GM23248 (cell line): ENCODE results near the gene SLC22A1. TPM values are rescaled to one million over a fixed set of nuclear protein-coding genes. Genes with fewer than 3 reads are reported as not detected.

Experiments
- DNase-seq: peaks from one replicate; pipeline ENCODE4 v3.0.0-alpha.2; 2015
- H2AFZ ChIP-seq: fragments of 200-600 bp; sonication (generic); 2 replicates; pipeline ENCODE4 v1.6.1; 2016; ENCODE audit warnings: antibody characterized with exemption
- H3F3A ChIP-seq: fragments of 200-600 bp; sonication (generic); 2 replicates; pipeline ENCODE4 v1.6.1; 2016; ENCODE audit warnings: mild to moderate bottlenecking, antibody characterized with exemption, mixed run types; ENCODE audit not compliant: insufficient read depth
- H3K27ac ChIP-seq: fragments of 200-600 bp; sonication (generic); 2 replicates; pipeline ENCODE4 v1.5.1; 2016; ENCODE audit warnings: mild to moderate bottlenecking
- H3K27me3 ChIP-seq: fragments of 200-600 bp; sonication (generic); replicated peaks from 2 replicates; pipeline ENCODE4 v1.6.1; 2016; ENCODE audit warnings: mild to moderate bottlenecking; ENCODE audit not compliant: insufficient read depth
- H3K36me3 ChIP-seq: fragments of 200-600 bp; sonication (generic); 2 replicates; pipeline ENCODE4 v1.6.1; 2016; ENCODE audit warnings: low read depth, mild to moderate bottlenecking
- H3K4me1 ChIP-seq: fragments of 200-600 bp; sonication (generic); 2 replicates; pipeline ENCODE4 v1.6.1; 2016; ENCODE audit warnings: mild to moderate bottlenecking; ENCODE audit not compliant: insufficient read depth
- H3K4me2 ChIP-seq: fragments of 200-600 bp; sonication (generic); one replicate; pipeline ENCODE4 v1.6.1; 2016; ENCODE audit warnings: mild to moderate bottlenecking; ENCODE audit not compliant: unreplicated experiment
- H3K4me3 ChIP-seq: fragments of 200-600 bp; sonication (generic); 2 replicates; pipeline ENCODE4 v1.5.1; 2016; ENCODE audit warnings: mild to moderate bottlenecking
- H3K79me2 ChIP-seq: fragments of 200-600 bp; sonication (generic); 2 replicates; pipeline ENCODE4 v1.6.1; 2016; ENCODE audit warnings: mild to moderate bottlenecking; ENCODE audit not compliant: insufficient read depth
- H3K9ac ChIP-seq: fragments of 200-600 bp; sonication (generic); 2 replicates; pipeline ENCODE4 v1.6.1; 2016; ENCODE audit warnings: mild to moderate bottlenecking
- H3K9me2 ChIP-seq: fragments of 200-600 bp; sonication (generic); 2 replicates; pipeline ENCODE4 v1.6.1; 2016; ENCODE audit warnings: mixed run types, mild to moderate bottlenecking, moderate library complexity; ENCODE audit not compliant: insufficient read depth
- H3K9me3 ChIP-seq: fragments of 200-600 bp; sonication (generic); one replicate; pipeline ENCODE4 v1.6.1; 2017; ENCODE audit warnings: low read depth
- H4K20me1 ChIP-seq: fragments of 200-600 bp; sonication (generic); 2 replicates; pipeline ENCODE4 v1.6.0; 2016; ENCODE audit not compliant: insufficient read depth
- EZH2 ChIP-seq: fragments of 200-600 bp; sonication (generic); IDR thresholded peaks from 2 replicates; pipeline ENCODE4 v1.6.1; 2018; ENCODE audit warnings: antibody characterized with exemption, mild to moderate bottlenecking; ENCODE audit not compliant: insufficient read depth, poor library complexity, severe bottlenecking
- EZH2phosphoT487 ChIP-seq: fragments of 200-600 bp; sonication (generic); IDR thresholded peaks from 2 replicates; pipeline ENCODE4 v1.6.1; 2018; ENCODE audit warnings: antibody characterized with exemption, moderate library complexity, mild to moderate bottlenecking, low read depth; ENCODE audit not compliant: insufficient read depth
- WGBS, 2 experiments: methylation state at CpG; one replicate each; pipeline ENCODE4 v1.1.6; 2015 to 2017; ENCODE audit warnings: low lambda C conversion rate in 2 of 2, low coverage in 1 of 2; ENCODE audit errors: missing lambda C conversion rate in 2 of 2; 5-methylcytosine and 5-hydroxymethylcytosine counted together
- in situ Hi-C: fragments of 300-500 bp; cut with MboI; formaldehyde crosslinking; loops from 2 replicates; pipeline ENCODE4 v1.15.0; 2020
- polyA plus RNA-seq: library from polyadenylated mRNA; unstranded; fragments of >200 nt; fragmentation: Nextera tagmentation; extraction: Ambion mirVana; gene quantifications from 2 replicates; pipeline ENCODE4 v1.2.1, GENCODE V29; 2016
- total RNA-seq: library from RNA; depleted of rRNA; stranded (reverse); fragments of >200 nt; shearing (Covaris generic); gene quantifications from 2 replicates; pipeline ENCODE4 v1.2.3, GENCODE V29; 2014

The SLC22A1 gene
- total and polyA plus RNA-seq, 2 experiments from 2014 or later = not detected

GRCh38 chr6:160102956-160103824 is 18.4 kb upstream of the SLC22A1 start:
- peaks cover 9% of the 10 kb centered on the region; the same call in 1 of the 2 replicates for H3K36me3 ChIP-seq
- WGBS, 2 experiments = 85 to 89% methylated on average over 14 of the region's 14 CpGs
- no peaks in the 10 kb centered on the region for H3K9me2 ChIP-seq
- in situ Hi-C loops = loop anchor here (10.0 kb wide), 1 partner anchor 352 kb away; no protein-coding TSS in a partner anchor
- no peak overlapping the region for H3K9ac ChIP-seq
- no peaks in the 10 kb centered on the region for H4K20me1 ChIP-seq
- no peak overlapping the region for H3K4me3 ChIP-seq
- H3K4me1 ChIP-seq = no peaks in the 10 kb centered on the region
- no peaks in the 10 kb centered on the region for H3K27me3 ChIP-seq
- H3F3A ChIP-seq = no peaks in the 10 kb centered on the region
- peak; percentile 66 for DNase-seq
- H2AFZ ChIP-seq = no peak overlapping the region
- H3K27ac ChIP-seq = no peak overlapping the region
- no peaks in the 10 kb centered on the region for H3K9me3 ChIP-seq
- no peaks in the 10 kb centered on the region for H3K79me2 ChIP-seq
- TF ChIP-seq EZH2phosphoT487 (no peak), EZH2 (no peak)
- H3K4me2 ChIP-seq = no peak overlapping the region

- H3K27me3 ChIP-seq = no peaks in the 10 kb centered on the region
- H3K9me3 ChIP-seq = no peaks in the 10 kb centered on the region
- 75 to 80% methylated on average over 7 of the region's 7 CpGs for WGBS, 2 experiments
- H3K4me1 ChIP-seq = no peaks in the 10 kb centered on the region
- no peak overlapping the region for H2AFZ ChIP-seq
- H3K36me3 ChIP-seq = peaks cover 9% of the 10 kb centered on the region; the same call in 1 of the 2 replicates
- no peaks in the 10 kb centered on the region for H3K9me2 ChIP-seq
- no peaks in the 10 kb centered on the region for H4K20me1 ChIP-seq
- H3F3A ChIP-seq = no peaks in the 10 kb centered on the region
- no peak overlapping the region for H3K4me2 ChIP-seq
- H3K27ac ChIP-seq = no peak overlapping the region
- no peak overlapping the region for H3K9ac ChIP-seq
- H3K4me3 ChIP-seq = no peak overlapping the region
- H3K79me2 ChIP-seq = no peaks in the 10 kb centered on the region
- no peak for TF ChIP-seq EZH2
- TF ChIP-seq EZH2phosphoT487 = no peak
- DNase-seq = no peak
- in situ Hi-C loops = loop anchor here (10.0 kb wide), 1 partner anchor 351 kb away; no protein-coding TSS in a partner anchor
Measured at GRCh38 chr6:160103825-160104100, 17.9 kb upstream of the SLC22A1 start.

GRCh38 chr6:160104821-160105517 is 16.6 kb upstream of the SLC22A1 start:
- peaks cover 6% of the 10 kb centered on the region; the same call in 1 of the 2 replicates for H3K36me3 ChIP-seq
- H3K4me2 ChIP-seq = no peak overlapping the region
- no peak for DNase-seq
- WGBS, 2 experiments = 92 to 96% methylated on average over 20 of the region's 20 CpGs
- no peak overlapping the region for H3K9ac ChIP-seq
- H3K79me2 ChIP-seq = no peaks in the 10 kb centered on the region
- H2AFZ ChIP-seq = no peak overlapping the region
- H3F3A ChIP-seq = no peaks in the 10 kb centered on the region
- in situ Hi-C loops = loop anchor here (10.0 kb wide), 1 partner anchor 350 kb away; no protein-coding TSS in a partner anchor
- no peaks in the 10 kb centered on the region for H3K9me2 ChIP-seq
- H4K20me1 ChIP-seq = no peaks in the 10 kb centered on the region
- no peaks in the 10 kb centered on the region for H3K27me3 ChIP-seq
- no peaks in the 10 kb centered on the region for H3K9me3 ChIP-seq
- H3K4me1 ChIP-seq = no peaks in the 10 kb centered on the region
- no peak overlapping the region for H3K4me3 ChIP-seq
- H3K27ac ChIP-seq = no peak overlapping the region
- TF ChIP-seq EZH2phosphoT487 (no peak), EZH2 (no peak)

- in situ Hi-C loops = loop anchor here (10.0 kb wide), 1 partner anchor 349 kb away; no protein-coding TSS in a partner anchor
- Histone ChIP-seq H4K20me1 (no peaks in the 10 kb centered on the region), H2AFZ (no peak overlapping the region), H3K4me1 (no peaks in the 10 kb centered on the region), H3K9me2 (no peaks in the 10 kb centered on the region), H3K27ac (no peak overlapping the region), H3F3A (no peaks in the 10 kb centered on the region), H3K9ac (no peak overlapping the region), H3K9me3 (no peaks in the 10 kb centered on the region), H3K79me2 (no peaks in the 10 kb centered on the region), H3K4me2 (no peak overlapping the region), H3K36me3 (peaks cover 6% of the 10 kb centered on the region; the same call in 1 of the 2 replicates), H3K4me3 (no peak overlapping the region), H3K27me3 (no peaks in the 10 kb centered on the region)
- 97 to 98% methylated on average over 11 to 14 of the region's 14 CpGs for WGBS, 2 experiments
- TF ChIP-seq EZH2 (no peak), EZH2phosphoT487 (no peak)
- DNase-seq = no peak
Measured at GRCh38 chr6:160106010-160106409, 15.6 kb upstream of the SLC22A1 start.
